ENCODE results near the gene CFAP92. TPM values are rescaled to one million over a fixed set of nuclear protein-coding genes. Genes with fewer than 3 reads are reported as not detected.
"Not testable (repeated sequence)": the region's sequence is repeated elsewhere in the genome, so short reads cannot be mapped to it uniquely, and the experiment has no call there.

Gene CFAP92
- polyA plus RNA-seq, 1 donor: 1.1 TPM

DNA sequence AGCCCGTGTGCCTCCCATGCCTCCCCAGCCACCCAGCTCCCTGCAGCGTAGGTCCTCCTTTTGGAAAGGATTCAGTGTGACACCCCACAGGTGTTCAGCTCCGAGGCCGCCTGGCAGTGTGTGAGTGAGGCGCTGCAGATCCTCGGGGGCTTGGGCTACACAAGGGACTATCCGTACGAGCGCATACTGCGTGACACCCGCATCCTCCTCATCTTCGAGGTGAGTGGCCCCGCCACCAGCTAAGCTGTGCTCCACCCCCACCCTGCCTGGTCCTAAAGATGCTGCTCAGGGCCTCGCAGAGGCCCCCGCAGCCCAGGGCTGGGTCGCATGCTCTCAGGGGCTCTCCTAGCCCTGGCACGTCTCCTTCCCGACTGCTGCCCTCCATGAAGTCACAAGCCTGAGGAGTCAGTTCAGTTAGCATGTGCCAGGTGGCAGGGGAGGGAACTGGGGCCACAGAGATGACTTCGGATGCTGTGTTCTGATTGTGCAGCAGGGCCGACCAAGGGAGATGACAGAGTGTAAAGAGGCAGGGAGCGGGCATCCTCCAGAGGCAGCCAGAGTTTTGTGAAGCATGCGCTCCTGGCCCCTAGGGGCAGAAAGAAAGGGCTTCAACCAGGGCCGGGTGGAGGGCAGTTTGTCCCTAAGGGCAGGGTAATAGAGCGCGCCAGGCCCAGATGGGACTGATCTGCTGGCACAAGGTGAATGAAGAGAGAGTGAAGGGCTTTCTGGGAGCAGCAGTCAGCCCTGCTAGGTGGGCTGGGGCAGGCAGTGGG lies 87.7 kb downstream of the CFAP92 start:
- no peak for DNase-seq (ENCODE audit: low read depth)

DNA sequence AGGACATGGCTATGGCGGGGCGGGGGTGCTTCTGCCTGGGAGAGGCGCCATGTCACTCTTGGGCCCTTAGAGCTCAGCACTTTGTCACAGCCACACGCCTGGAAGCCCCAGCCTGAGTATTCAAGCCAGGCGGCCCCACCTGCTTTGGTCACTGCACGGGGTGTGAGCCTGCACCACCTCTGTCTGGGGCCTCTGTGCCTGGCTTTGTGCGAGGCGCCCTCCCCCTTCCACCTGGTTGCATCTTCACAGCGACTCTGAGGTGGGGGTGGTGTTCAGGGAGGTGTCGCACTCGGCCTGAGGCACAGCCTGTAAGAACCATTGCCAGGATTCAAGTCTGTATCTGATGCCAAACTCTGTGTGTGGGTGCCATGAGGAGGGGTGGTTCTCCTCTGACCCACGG lies 90.4 kb downstream of the CFAP92 start:
- DNase-seq (ENCODE audit: low read depth): no peak

DNA sequence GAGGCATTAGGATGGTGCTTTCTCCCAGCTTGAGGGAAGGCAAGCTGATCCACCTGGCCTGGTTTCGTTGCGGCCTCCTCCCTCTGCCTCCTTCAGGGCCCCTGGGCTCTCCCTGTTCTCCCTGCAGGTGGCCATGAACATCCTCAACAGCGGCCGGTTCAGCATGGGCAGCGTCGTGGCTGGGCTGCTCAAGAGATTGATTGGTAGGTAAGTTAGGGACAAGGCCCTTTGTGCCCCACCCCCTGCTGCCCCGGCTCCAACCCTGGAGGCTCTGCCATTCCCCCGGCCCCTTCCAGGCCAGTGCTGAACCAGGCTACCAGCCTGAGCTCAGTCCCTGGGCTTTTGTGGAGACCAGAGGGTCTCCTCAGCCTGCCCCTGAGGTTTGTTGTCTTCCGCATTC lies 91.5 kb downstream of the CFAP92 start:
- no peak for DNase-seq (ENCODE audit: low read depth)

DNA sequence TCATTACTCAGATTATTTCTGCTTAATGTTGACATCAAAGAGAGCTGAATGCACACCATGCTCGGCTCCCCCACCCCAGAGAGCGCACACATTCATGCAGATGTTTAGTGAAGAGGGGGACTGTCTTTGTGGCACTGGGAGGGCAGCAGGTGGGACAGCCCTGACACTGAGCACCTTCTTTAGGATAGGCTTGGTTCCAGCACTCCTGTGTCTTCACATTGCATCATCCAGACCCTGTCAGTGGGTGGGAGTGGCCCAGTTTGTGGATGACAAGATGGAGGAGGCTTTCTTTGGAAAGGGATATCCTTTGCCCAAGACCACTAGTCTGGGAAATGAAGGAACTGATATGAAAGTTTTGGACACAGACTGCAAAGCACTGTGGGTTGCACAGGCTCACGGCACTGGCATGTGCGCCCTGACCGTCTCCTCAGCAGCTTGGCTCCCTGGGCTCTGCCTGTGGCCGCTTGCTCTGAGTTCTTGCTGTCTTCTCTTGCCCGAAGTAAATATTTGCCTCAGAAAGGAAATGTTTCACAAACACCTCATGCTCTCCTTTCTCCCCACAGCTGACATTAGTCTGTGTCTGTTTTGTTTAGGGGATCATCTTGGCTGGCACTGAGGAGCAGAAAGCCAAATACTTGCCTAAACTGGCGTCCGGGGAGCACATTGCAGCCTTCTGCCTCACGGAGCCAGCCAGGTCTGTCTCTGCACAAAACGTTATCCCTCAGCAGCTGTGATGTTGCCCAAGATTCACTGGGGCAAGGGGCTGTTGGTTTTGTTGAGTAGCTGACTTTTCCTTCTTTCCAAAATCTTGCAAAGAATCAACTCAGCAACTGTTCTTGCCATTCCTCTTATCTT lies 97.8 kb downstream of the CFAP92 start:
- DNase-seq (ENCODE audit: low read depth): no peak

DNA sequence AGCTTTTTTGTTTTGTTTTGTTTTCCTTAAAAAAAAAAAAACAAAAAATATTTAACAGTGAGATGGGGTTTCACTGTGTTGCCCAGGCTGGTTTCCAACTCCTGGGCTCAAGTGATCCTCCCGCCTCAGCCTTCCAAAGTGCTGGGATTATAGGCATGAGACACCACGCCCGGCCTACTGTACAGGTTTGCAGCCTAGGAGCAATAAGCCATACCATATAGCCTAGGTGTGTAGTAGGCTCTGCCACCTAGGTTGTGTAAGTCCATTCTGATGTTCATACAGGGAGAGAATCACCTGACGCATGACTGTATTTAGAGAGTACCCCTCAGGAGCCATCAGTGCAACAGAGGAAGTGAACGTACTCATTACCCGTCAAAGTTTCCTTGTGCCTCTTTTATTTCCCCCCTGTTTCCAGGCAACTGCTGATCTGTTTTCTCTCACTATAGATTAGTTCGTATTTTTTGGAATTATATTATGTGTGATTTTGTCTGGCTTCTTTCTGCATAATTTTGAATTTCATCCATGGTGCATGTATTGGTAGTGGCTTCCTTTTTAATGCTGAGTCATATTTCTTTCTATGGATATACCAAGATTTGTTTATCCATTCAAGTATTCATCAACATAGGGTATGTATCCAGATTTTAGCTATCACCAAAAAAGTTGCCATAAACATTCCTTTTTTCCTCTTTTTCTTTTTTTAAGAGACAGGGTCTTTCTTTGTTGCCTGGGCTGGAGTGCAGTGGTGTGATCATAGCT lies 104.6 kb downstream of the CFAP92 start:
- no peak for DNase-seq (ENCODE audit: low read depth)

- DNase-seq (ENCODE audit: low read depth): no peak
Measured at GRCh38 chr3:128884992-128885391, 108.9 kb downstream of the CFAP92 start.

GRCh38 chr3:128882719-128883118 lies 111.2 kb downstream of the CFAP92 start:
- no peak for DNase-seq (ENCODE audit: low read depth)

GRCh38 chr3:128881576-128881975 lies 112.3 kb downstream of the CFAP92 start:
- DNase-seq (ENCODE audit: low read depth): no peak

DNA sequence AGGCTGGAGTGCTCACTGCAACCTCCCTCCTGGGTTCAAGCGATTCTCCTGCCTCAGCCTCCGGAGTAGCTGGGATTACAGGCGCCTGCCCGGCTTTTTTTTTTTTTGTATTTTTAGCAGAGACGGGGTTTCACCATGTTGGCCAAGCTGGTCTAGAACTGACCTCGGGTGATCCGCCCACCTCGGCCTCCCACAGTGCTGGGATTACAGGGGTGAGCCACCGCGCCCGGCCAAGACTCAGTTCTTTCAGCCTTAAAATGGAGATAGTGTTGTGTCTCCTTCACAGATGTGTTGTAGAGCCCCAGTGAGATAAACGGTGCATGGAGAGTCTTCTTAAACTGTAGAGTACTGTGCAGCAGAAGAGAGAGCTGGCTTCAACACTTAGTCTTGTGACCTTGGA lies 113.4 kb downstream of the CFAP92 start:
- not testable (repeated sequence) for DNase-seq (ENCODE audit: low read depth)

DNA sequence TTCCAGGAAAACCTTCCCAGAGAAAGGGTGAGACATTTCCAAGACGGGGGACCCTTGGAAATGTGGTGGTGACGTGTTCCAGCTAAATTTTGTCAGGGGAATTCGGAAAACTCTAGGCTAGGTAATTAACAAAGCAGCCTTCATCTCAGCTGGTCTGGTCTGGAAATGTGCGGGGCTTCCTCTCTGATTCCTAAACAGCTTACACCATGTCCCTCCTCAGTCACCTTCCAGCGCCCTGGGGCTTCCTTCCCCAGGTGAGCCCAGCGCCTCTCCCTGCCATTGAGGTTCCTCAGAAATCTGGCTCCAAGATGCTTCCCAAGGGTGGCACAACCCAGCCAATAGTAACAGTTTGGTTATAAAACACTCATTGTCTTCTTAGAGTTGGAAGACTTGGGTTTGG lies 113.9 kb downstream of the CFAP92 start:
- no peak for DNase-seq (ENCODE audit: low read depth)

GRCh38 chr3:128879125-128879969 lies 114.5 kb downstream of the CFAP92 start, which contains the start of gene ACAD9:
TSS of gene ACAD9 (plus strand) at chr3:128879620. CDS start at chr3:128879692, 72 bp downstream.
- peak; percentile 94 for DNase-seq (ENCODE audit: low read depth)

DNA sequence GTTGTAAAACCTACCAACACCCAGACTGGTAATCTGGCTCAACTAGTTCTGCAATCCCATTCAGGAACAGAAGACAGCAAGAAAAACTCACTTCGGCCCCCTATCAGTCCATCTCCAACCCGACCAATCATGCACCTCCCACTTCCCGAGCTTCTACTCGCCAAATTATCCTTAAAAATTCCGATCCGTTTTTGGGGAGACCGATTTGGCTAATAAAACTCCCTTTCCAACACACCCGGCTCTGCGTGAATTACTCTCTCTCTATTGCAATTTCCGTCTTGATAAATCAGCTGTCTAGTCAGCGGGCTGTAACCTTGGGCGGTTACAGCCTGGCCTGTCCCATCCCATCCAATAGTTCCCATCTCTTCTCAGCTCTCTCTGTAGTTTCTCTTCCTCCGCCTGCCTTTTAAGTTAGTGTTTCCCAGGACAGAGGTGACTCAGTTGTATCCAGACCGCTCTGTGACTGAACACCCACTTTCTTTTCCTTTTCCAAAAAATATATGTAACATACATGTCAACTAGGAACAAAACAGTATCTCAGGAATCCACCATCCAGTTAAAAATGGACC lies 115.2 kb downstream of the CFAP92 start:
- no peak for DNase-seq (ENCODE audit: low read depth)

DNA sequence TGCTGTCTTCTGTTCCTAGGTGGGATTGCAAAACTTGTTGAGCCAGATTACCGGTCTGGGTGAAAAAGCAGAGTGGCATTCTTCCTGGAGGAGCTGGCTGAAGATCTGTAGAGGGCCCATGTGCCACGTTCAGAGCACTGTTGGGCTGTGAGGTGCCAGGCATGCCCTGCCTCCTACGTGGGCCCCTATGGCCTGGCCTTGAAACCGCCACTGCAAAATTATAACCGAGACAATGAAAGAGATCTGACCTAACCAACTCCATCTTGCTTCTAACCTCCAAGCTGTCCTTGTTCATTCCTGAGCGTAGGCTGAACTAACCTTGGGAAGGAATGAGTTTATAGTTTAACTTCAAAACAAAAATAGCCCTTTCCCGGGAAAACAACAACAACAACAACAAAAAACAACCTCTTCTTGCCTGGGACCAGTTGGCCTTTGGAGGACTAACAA lies 115.8 kb downstream of the CFAP92 start:
- DNase-seq (ENCODE audit: low read depth): no peak

DNA sequence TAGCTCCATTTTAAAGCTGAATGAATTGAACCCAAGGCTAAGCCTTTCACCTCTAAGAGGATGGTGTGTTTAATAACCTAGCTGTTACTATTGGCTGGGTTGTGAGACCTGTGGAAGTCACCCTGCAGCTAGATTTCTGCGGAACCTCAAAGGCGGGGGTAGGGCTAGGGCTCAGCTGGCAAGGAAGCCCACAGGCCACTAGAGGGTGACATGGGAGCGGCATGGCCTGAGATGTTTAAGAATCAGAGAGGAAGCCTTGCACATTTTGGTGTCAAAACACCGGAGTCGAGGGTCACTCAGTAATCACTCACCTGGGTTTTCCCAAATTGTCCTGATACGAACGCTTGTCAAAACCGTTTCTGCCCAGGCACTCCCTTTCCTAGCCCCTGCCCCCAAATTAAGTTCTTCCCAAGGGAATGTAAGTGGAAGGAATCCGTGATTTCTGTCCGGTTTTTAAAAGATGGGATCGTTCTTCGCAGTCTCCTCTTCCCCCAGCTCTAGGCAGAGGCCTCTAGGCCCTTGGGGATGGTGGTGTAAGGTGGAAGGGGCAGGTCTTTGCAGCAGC lies 118.2 kb downstream of the CFAP92 start:
- DNase-seq (ENCODE audit: low read depth): no peak

- DNase-seq (ENCODE audit: low read depth): no peak
Measured at GRCh38 chr3:128874481-128875180, 119.2 kb downstream of the CFAP92 start.

DNA sequence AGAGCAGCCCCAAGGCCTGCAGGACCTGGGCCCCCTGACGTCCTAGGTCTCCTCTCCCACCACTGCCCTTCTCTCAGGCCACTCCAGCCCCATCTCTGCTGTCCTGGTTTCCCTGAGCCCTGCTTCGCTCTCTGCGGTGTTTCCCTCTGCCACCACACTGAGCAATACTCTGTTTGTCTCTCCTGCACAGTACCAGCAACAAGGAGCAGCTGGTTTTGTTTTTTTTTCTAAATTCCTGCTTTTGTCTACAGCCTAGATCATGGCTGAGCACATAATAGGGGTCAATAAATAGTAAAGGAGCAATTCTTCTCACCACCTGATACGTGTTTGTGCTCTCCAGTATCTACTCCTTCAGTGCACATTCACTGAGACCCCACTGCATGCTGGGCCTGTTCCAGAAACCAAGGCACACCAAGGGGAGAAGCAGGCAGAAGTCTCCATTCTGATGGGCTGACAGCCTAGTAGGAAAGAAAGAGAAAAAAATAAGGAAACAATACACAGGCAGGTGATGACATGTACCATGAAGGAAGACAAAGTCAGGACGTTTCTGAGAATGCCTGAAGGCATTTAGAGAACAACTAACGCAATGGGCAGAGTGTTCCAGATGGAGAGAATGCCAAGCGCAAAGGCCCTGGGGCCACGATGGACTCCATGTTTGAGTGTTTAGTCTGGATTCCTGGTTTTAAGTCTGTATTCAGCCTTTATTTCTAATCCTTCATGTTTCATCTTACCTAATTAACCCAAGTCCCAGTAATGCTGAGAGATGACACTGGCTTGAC lies 120.4 kb downstream of the CFAP92 start:
- DNase-seq (ENCODE audit: low read depth): no peak

GRCh38 chr3:128872744-128873143 lies 121.1 kb downstream of the CFAP92 start:
- DNase-seq (ENCODE audit: low read depth): no peak

GRCh38 chr3:128872282-128872681 lies 121.6 kb downstream of the CFAP92 start:
- no peak for DNase-seq (ENCODE audit: low read depth)

- DNase-seq (ENCODE audit: low read depth): no peak
Measured at GRCh38 chr3:128870347-128870746, 123.5 kb downstream of the CFAP92 start.
